GF-D8 (cell line): ENCODE measurements around the gene XYLT1.
"Not testable (repeated sequence)": the region's sequence is repeated elsewhere in the genome, so short reads cannot be mapped to it uniquely, and the experiment has no call there.

Experiments used
- DNase-seq: peaks from one replicate; lab custom pipeline; 2025; lab: John Stamatoyannopoulos, UW

Gene XYLT1

DNA sequence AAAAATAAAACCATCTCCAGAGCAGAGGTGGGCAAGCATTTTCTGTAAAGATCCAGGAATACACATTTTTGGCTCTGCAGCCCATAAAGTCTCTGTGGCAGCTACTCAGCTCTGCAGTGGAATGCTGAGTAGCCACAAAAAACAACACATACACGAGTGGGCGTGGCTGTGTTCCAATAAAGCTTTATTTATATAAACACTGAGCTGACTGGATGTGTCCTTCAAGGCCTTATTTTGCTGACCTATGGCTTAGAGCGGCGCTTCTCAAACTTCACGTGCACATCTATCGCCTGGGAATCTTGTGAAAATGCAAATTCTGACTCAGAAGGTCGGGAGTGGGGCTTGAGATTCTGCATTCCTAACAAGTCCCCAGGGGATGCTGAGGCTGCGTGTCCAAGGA lies 39.7 kb downstream of the XYLT1 start:
- no peak for DNase-seq

DNA sequence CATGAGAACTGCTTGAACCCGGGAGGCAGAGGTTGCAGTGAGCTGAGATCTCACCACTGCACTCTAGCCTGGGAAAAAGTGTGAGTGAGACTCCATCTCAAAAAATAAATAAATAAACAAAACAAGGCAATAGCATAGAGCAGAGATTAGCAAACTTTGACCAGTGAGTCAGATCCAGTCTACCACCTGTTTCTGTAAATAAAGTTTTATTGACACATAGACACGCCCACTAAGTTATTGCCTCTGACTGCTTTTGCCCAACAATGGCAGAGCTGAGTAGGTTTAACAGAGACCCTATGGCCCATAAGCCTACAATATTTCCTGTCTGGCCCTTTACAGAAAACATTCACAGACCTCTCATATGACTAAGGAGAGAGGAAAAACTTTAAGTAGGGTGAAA lies 44.3 kb downstream of the XYLT1 start:
- no peak for DNase-seq

DNA sequence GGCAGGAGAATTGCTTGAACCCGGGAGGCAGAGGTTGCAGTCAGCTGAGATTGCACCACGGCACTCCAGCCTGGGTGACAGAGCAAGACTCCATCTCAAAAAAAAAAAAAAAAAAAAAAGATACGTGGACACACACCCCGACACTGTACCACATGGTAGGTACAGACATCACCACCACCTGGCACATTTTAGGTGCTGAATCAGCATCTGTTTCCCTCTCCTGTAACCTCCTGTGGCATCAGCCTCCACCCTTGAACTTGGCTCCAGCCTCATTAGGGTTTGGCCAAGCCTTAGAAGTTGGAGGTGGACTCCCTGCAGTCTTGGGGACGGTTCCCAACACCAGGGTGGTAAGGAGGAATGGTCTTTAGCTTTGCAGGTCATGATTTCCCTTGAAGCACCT lies 46.0 kb downstream of the XYLT1 start:
- no peak for DNase-seq

DNA sequence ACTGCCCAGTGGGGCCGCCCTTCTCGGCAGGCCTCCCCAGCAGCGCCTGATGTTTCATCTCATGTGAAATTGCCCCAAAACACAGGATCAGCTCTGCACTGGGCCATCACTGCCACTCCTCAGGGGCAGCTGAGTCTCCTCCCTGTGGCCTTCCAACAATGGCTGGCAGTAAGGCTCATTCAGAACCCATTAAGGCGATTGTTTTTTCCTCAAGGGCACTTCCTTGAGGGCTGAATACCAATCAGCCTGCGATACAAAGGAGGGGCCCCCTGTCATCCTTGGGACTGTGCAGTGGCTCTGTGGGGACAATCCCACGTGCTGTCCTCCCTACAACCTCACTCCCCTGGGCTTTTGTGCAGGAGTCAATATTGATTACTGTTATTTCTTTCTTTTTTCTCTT lies 47.5 kb downstream of the XYLT1 start:
- DNase-seq: no peak

DNA sequence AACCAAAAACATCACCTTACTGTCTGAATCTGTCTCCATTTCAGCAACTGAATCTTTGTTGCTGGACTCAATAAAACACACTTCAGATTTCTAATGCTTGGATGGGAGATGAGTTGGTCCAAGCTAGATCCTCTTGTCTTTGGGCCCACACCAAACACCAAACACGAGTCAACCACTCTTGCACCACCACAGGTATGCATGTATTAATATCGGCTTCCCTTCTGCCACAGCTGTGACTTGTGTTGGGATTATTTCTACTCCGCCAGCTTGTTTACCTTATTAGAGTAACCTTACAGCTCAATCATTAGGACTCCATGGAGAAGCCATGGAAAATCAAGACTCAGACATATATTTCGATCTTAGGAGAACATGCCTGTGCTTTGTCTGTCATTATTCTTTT lies 49.9 kb downstream of the XYLT1 start:
- no peak for DNase-seq

DNA sequence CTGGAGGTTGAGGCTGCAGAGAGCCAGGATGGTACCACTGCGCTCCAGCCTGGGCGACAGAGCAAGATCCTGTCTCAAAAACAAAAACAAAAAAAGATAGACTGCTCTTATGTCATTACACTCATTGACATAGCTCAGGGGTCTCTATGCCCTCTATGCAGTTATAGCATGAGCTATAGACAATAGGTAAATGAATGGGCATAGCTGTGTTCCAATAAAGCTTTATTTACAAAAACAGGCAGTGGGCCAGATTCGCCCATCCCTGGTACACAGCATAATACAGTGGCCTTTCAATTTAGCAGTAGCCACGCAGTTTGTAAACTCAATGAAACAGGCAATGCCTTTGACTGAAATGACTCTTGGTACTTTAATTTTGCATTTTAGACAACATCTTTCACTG lies 51.5 kb downstream of the XYLT1 start:
- DNase-seq: no peak

DNA sequence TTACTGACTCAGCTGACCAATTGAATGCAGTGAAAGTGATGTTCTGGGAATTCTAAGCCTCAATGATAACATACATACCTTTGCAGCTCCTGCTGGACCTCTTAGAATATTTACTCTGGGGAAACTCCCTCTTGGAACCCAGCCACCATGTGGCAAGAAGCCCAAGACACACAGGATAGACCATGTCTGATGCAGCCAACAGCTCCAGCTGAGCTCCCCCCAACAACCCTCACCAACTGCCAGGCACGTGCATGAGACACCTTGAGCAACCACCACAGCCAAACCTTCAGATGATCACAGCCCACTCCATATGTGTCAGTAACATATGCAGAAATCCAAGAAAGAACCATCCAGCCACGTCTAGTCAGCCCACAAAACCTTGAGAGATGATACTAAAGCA lies 53.0 kb downstream of the XYLT1 start:
- DNase-seq: no peak

DNA sequence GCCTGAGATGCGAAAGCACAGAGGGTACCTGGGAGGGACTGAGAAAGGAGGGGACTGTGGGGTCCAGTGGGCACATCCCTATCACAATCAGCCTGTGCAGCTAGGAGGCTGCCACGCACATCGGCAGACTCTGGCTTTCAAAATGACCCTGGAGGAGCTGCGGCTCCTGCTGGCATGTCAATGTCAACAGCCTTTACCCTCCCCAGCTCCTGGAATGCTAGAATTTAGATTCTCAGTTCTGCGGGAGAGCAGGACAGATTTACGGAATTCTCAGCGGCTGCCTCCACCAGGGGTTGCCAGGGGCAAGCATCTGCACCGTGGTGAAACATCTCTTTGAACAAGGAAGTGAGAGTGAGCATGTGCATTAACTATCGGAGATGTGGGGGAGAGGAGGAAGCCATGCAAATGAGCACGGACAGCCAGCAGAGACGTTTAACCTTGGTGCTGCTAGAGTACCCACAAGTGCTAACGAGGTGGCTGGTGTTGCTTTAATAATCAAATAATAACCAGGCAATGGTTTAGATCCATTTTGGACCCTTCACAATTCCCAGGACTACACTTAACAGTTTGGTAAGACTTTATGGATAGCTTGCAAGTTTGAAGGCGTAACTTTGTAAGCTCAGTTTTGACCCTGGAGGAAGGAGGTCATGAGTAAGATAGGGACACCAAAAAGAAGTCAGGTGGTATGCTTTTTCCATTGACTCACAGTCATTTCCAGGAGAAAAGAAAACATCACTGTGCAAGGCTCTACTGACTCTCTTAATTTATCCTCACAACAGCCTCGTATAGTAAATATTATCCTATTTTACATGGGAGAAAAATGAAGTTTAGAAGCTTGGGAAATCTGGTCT lies 54.1 kb downstream of the XYLT1 start:
- DNase-seq: peak; percentile 91

DNA sequence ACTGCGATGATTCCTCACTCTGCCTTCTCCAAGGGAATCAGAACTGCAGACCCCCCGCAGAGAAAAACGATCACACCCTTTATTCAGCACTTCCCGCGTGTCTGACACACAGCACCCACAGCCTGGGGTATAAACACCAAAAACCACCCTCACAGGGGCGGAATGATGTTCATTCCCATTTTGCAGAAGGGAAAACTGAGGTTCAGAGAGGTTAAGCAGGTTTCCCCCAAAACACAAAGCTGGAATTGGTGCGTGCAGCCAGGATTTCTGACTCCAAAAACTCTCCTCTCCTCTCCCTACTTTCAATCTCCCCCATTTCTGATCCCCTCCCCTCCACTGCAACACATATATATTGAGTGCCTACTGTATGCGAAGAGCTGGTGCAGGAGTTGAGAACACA lies 55.8 kb downstream of the XYLT1 start:
- DNase-seq: no peak

DNA sequence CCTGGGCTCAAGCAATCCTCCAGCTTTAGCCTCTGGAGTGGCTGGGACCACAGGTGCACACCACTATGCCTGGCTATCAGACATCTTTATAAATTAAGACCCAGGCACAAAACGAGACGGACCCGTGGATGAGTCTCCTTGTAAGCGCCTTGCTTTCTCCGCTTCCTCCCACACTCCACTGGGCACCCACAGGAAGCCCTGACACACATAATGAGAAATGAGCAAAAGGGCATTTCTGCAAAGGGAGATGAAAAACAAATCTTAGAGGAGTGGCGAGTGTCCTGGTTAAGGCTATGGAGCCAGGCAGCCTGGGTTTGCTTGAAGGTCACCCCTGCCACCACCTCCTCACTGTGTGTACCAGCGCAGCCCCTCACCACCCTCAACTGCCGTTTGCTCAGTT lies 56.3 kb downstream of the XYLT1 start:
- peak; percentile 2 for DNase-seq

DNA sequence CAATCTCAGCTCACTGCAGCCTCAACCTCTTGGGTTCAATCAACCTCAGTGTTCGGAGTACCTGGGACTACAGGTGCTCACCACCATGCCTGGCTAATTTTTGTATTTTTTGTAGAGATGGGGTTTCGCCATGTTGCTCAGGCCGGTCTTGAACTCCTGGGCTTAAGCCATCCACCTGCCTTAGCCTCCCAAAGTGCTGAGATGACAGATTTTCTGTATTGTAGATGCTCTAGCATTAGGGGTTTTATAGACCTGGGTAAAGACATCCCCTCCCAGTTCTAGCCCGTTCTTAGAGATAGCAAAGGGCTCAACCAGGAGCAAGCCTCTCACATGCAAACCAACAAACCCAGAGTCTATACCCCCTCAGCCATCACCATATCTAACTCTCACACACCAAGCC lies 57.3 kb downstream of the XYLT1 start:
- DNase-seq: no peak

DNA sequence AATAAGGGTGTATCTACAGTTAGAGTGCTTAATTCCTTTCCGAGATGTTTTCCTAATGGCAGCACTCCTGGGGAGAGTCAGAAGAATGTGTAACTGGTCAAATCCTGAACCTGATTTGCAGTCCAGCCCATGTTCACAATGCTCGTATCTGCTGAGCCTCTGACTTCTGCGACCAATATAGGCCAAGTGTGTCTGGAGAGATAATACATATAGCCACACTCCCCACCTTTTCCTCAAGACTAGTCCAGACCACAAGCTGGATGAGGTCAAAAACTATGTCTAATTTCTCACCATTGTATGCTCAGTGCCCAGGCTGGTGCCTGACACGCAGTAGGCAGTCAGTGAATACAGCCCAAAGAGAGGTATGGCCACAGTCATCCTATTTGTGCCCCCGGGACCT lies 58.0 kb downstream of the XYLT1 start:
- DNase-seq: no peak

DNA sequence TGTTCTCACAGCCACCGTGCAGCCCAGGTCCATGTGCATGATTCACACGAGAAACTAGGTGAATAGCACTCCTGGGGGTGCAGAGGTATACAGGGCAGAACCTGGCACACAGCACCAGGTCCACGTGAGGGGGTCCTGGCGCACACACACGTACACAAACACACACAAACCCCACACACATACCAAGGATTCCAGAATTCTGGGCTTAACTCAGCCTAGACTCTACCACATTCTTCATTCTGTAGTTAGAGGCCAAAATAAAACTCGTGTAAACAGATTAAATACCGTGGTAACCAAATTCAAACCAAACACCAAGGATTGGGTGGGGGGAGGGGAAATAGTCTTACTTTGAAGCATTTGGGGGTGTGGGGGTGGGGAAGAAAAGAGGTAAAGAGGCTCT lies 58.5 kb downstream of the XYLT1 start:
- no peak for DNase-seq

DNA sequence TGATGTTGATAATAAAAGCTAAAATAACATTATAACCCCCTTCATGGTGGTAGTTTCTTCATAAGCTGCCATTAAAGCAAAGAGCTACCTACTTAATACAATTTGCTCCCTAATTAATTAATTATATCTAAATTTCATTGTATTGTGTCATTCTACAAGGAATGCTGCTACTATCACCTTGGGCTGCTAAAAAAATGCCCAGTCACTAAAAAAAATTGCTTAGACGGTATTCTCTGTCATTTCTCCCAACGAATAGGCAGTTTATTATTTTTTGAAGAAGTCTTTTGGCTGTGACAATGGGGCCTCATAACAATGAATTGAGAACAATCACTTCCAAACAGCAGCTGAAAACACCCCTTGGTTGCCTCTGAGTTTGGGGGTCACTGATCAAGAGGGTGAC lies 59.5 kb downstream of the XYLT1 start:
- DNase-seq: no peak

DNA sequence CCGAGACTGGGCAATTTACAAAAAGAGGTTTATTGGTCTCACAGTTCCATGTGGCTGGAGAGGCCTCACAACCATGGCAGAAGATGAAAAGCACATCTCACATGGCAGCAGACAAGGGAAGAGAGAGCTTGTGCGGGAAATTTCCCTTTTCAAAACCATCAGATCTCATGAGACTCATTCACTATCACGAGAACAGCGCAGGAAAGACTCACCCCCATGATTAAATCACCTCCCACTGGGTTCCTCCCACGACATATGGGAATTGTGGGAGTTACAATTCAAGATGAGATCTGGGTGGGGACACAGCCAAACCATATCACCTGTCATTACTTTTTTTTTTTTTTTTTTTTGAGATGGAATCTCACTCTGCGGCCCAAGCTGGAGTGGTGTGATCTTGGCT lies 60.4 kb downstream of the XYLT1 start:
- DNase-seq: not testable (repeated sequence)

DNA sequence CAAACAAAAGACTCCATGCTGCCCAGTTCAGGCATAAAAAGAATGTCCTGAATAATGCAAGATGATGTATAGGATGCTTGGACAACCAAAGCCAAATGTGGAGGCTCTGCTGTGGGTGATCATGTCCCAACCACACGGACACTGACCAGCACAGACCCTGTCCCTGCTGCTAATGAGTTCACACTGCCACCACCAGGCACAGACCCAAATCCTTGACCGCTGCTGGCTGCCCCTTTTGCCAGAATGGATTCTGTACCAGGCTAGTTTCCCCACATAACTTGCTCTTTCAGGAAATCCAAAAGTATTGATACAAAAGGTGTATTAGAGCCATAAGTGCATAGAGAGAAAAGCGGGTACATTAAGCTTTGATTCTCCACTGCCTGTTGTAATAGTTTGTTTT lies 60.9 kb downstream of the XYLT1 start:
- no peak for DNase-seq

DNA sequence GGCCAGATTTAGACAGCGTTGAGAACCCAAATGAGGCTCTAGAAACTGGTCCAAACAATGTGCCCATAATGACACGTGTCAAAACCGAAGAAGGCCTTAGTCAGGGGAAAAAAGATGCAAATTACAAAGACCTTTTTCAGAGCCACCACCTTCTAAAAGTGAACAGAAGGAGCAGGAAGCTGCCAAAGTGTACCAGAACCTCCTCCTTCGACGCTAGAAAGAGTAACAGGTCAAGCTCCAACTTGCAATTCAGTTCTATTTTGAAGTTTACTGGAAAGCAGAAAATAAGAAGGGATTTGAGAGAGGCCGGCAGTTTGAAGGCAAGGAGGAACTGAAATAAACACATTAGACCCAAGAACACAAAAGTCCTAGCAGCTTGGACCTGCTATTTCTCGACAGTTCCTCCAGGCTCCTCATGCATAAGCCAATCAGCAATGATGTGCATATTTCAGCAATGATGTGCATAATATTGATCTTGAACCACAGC lies 61.8 kb downstream of the XYLT1 start:
- no peak for DNase-seq

DNA sequence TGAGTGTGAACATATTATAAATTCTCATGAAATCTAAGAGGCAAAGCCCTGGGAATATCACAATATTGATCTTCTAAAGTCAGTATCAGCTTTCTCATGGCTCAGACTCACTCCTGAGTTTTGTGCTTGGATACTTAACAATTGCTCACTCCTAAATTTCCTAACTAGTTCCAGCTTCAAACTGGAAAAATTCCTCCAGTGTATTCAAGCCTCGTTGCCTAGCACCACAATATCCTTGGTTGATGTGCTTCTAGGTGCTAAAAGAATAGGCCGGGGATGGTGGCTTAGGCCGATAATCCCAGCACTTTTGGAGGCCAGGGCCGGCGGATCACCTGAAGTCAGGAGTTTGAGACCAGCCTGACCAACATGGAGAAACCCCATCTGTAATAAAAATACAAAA lies 62.5 kb downstream of the XYLT1 start:
- DNase-seq: no peak

DNA sequence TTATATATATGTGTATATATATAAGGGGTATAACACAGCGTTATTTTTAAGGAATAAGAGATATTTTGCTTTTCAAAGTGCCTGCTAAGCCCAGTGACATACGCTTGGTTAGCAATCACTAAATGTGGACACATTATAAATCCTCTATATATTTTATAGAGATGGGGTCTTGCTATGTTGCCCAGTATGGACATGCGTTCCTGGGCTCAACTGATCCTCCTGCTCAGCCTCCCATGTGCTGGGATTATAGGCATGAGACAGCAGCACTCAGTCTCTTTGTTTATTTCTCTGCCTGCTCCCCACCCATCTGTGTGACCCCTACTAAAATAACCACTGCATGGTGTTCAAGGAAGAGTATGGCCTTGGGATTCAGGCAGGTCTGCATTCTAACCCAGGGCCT lies 63.4 kb downstream of the XYLT1 start:
- no peak for DNase-seq

DNA sequence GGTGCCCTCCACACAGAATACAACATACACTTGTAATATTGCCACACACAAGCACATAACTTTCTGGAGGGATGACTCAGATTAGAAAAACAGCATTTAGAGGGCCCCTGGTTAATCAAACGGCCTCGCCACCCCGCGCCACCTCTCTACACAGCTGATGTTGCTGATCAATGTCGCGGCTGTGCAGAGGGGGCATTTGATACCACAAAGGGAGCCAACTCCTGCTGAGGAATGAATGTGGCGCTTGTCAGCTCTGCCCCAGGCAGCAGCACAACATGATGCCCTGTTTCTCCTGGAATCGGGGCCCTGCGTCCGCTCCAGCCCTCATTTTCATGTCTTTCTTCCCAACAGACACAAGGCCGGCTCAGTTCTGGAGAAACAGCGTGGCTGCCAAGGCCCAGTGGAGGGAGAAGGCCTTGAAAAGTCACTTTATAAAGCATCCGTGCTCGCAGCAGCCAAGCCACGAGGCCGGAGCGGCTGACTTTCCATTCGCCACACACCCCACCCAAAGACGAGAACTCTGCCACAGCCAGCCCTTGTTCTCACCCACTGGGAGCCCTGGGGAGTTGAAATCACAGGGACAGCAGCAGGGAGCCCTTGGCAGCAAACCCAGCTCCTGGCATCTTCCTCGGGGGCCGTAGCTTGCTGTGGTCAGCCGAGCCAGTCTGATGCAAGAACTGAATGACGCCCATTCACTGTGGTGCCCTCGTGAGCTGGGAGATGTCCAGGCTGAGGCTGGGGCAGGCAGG lies 65.6 kb downstream of the XYLT1 start:
- peak; percentile 25 for DNase-seq

DNA sequence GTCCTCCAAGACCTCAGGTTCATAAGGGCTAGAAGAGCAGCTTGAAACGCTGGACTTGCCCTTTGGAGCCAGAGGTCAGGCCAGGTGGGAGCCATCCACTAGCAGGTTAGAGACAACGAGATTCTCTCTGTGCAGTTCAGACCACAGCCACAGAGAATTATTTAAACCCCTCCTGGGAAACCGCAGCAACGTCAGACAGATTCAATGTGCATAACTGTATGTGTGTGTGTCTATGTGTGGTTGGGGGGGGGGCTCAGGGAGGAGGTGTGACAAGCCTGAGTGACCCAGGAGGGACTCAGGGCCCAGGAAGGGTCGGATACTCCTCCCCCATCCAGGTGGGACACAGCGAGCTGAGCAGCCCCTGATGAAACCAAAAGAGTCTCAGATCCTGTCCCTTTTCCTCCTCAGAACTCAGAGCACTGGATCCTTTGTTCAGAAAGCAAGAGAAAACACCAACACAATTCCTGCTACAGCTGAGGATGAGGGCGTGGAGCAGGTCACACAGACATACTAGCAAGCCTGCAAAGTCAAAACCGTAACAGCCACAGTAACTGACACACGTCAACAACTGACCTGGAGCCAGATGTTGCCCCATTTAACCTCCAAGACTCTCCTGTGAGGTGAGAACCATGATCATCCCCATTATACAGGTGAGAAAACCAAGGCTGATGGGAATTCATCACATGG lies 66.8 kb downstream of the XYLT1 start:
- DNase-seq: no peak

DNA sequence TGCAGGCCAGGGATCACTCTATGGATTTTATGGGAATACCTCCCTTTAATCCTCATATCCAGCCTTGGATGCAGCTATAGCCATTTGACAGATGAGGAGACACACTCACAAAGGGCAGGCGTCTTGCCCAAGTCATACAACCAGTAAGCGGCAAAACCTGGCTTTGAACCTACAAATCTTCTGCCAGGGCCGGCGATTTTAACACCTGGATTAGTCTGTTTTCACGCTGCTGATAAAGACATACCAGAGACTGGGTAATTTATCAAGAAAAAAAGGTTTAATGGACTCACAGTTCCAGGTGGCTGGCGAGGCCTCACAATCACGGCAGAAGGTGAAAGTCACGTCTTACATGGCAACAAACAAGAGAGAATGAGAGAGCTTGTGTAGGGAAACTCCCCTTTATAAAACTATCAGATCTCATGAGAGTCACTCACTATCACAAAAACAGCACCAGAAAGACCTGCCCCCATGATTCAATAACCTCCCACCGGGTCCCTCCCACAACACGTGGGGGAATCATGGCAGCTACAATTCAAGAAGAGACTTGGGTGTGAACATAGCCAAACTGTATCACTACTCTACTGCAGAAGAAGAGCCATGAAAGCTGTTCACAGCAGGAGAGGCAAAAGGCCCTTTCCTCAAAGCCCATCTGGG lies 67.5 kb downstream of the XYLT1 start:
- DNase-seq: no peak
